Adrenal gland (tissue), 5 donors: ENCODE results near the gene CAPN11.

Experiments used
- CTCF ChIP-seq, 6 experiments: fragments of 450-650 bp in 4 of 6; fragments of 200-600 bp in 2 of 6; sonication (generic) in 1 of 6; IDR thresholded peaks; 1 replicate in 5 of 6; 2 replicates in 1 of 6; pipeline versions ENCODE4 v1.5.1 to v1.8.0; 2016 to 2021; ENCODE audit warnings: antibody characterized with exemption in 6 of 6, mild to moderate bottlenecking in 2 of 6, moderate library complexity in 1 of 6
- POLR2A ChIP-seq, 2 donors: fragments of 450-650 bp; IDR thresholded peaks; one replicate each; pipeline ENCODE4 v1.6.1; 2017; ENCODE audit warnings: antibody characterized with exemption in 2 of 2, mild to moderate bottlenecking in 2 of 2, moderate library complexity in 1 of 2
- donor health status: DM: no; HTN: no; CAD: no.

- TF ChIP-seq CTCF (IDR thresholded peaks at IDR 0.05) (no peak), POLR2A (IDR thresholded peaks at IDR 0.05) (no peak)
Measured at GRCh38 chr6:44148306-44148705, 10.3 kb upstream of the CAPN11 start.
